Endothelial cell of umbilical vein (primary cell): ENCODE measurements around the gene KRT84.

Experiments used
- EZH2 ChIP-seq: IDR thresholded peaks from 2 replicates; pipeline ENCODE4 v1.6.1; 2012; ENCODE audit warnings: borderline replicate concordance, low read depth, mild to moderate bottlenecking, moderate library complexity, low read length, inconsistent platforms; ENCODE audit not compliant: severe bottlenecking
- FOS ChIP-seq: IDR thresholded peaks from 2 replicates; pipeline ENCODE4 v1.6.1; 2011; ENCODE audit warnings: mild to moderate bottlenecking, low read length, moderate library complexity, borderline replicate concordance; ENCODE audit not compliant: insufficient read depth
- GATA2 ChIP-seq: IDR thresholded peaks from 2 replicates; pipeline ENCODE4 v1.7.0; 2011; ENCODE audit warnings: low read depth, mild to moderate bottlenecking, moderate library complexity, mixed read lengths, low read length; ENCODE audit not compliant: insufficient read length, insufficient read depth
- MAX ChIP-seq: IDR thresholded peaks from 2 replicates; pipeline ENCODE4 v1.6.1; 2011; ENCODE audit not compliant: insufficient read depth, insufficient read length
- MYC ChIP-seq: IDR thresholded peaks from one replicate; pipeline ENCODE4 v1.6.1; 2011; ENCODE audit warnings: mild to moderate bottlenecking, low read depth, low read length
- POLR2A ChIP-seq: IDR thresholded peaks from 2 replicates; pipeline ENCODE4 v1.6.1; 2012; ENCODE audit warnings: low read depth, mild to moderate bottlenecking, control low read depth, low read length
- POLR2AphosphoS5 ChIP-seq: IDR thresholded peaks from 2 replicates; pipeline ENCODE4 v1.6.1; 2012; ENCODE audit warnings: low read depth, mild to moderate bottlenecking, control low read depth, low read length, moderate library complexity; ENCODE audit not compliant: insufficient read depth
- TF ChIP-seq, protein P1 (sequence below), 2 donors: IDR thresholded peaks; 1 replicate in 1 of 2; 2 replicates in 1 of 2; pipeline ENCODE4 v1.5.1; 2011; ENCODE audit warnings: low read length in 2 of 2, mild to moderate bottlenecking in 2 of 2, moderate library complexity in 2 of 2, control low read depth in 1 of 2, inconsistent platforms in 1 of 2, low read depth in 1 of 2; ENCODE audit not compliant: insufficient read depth in 1 of 2; ENCODE audit errors: extremely low read depth in 1 of 2

- no peak for TF ChIP-seq POLR2AphosphoS5
- TF ChIP-seq EZH2: no peak
- TF ChIP-seq, protein P1, sequence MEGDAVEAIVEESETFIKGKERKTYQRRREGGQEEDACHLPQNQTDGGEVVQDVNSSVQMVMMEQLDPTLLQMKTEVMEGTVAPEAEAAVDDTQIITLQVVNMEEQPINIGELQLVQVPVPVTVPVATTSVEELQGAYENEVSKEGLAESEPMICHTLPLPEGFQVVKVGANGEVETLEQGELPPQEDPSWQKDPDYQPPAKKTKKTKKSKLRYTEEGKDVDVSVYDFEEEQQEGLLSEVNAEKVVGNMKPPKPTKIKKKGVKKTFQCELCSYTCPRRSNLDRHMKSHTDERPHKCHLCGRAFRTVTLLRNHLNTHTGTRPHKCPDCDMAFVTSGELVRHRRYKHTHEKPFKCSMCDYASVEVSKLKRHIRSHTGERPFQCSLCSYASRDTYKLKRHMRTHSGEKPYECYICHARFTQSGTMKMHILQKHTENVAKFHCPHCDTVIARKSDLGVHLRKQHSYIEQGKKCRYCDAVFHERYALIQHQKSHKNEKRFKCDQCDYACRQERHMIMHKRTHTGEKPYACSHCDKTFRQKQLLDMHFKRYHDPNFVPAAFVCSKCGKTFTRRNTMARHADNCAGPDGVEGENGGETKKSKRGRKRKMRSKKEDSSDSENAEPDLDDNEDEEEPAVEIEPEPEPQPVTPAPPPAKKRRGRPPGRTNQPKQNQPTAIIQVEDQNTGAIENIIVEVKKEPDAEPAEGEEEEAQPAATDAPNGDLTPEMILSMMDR (IDR thresholded peaks at IDR 0.05; ENCODE audit: extremely low read depth in 1 of 2, insufficient read depth in 1 of 2, low read depth in 1 of 2, low read length in 2 of 2): no peak
- TF ChIP-seq MAX: no peak
- no peak for TF ChIP-seq GATA2
- TF ChIP-seq POLR2A: no peak
- no peak for TF ChIP-seq FOS
- no peak for TF ChIP-seq MYC
These were observed 38.9 kb downstream of the KRT84 start for GRCh38 chr12:52346593-52346992.
